ENCODE measurements around the gene CDC40.

GRCh38 chr6:110140650-110141049, 39.6 kb upstream of the CDC40 start:
- TF ChIP-seq CTCF (IDR thresholded peaks at IDR 0.05): no peak
- TF ChIP-seq POLR2A (IDR thresholded peaks at IDR 0.05): no peak

All from thyroid gland (tissue), 4 donors.